ENCODE data around the gene TFPI.

Gene TFPI

GRCh38 chr2:187581125-187581896 is 27.1 kb upstream of the TFPI start:
- peak; percentile 63 for TF ChIP-seq CTCF (IDR thresholded peaks at IDR 0.05; ENCODE audit: low read depth, low read length, missing control alignments)
- peak; percentile 62 for DNase-seq (ENCODE audit: low read depth)
- H3K4me3 ChIP-seq (ENCODE audit: low read depth, low read length), result no peak overlapping the region
- in situ Hi-C loops (cut with HindIII; ENCODE audit: low sequenced_read_pairs), result loop anchor here (25.0 kb wide), 1 partner anchor 931 kb away; no protein-coding TSS in a partner anchor

GRCh38 chr2:187580462-187581124 is 26.4 kb upstream of the TFPI start:
- no peak overlapping the region for H3K4me3 ChIP-seq (ENCODE audit: low read depth, low read length)
- peak; percentile 80 for DNase-seq (ENCODE audit: low read depth)
- TF ChIP-seq CTCF (IDR thresholded peaks at IDR 0.05; ENCODE audit: low read depth, low read length, missing control alignments), result no peak
- in situ Hi-C loops (cut with HindIII; ENCODE audit: low sequenced_read_pairs), result loop anchor here (25.0 kb wide), 1 partner anchor 932 kb away; no protein-coding TSS in a partner anchor

GRCh38 chr2:187577310-187577709 is 23.1 kb upstream of the TFPI start:
- in situ Hi-C loops (cut with HindIII; ENCODE audit: low sequenced_read_pairs), result loop anchor here (25.0 kb wide), 1 partner anchor 935 kb away; no protein-coding TSS in a partner anchor
- H3K4me3 ChIP-seq (ENCODE audit: low read depth, low read length), result no peak overlapping the region
- TF ChIP-seq CTCF (IDR thresholded peaks at IDR 0.05; ENCODE audit: low read depth, low read length, missing control alignments), result peak; percentile 3
- DNase-seq (ENCODE audit: low read depth), result no peak

DNA sequence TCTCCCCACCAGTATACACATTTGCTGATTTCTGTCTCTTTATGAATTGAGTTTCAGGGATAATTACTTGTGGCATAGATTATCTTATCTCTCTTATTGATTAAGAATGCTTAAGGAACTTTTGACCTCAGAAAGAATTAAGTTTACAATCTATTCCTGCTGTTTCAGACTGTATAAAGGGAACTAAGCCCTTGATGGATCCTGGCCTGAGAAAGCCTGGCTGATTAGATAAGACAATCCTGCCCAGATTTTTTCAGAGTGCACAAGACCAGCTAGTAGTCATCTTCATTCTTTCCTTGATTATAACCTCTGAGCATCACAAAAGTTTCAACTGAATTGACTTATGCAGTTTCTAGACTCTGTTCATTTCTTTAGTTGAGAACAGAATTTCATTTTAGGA is 22.7 kb upstream of the TFPI start:
- in situ Hi-C loops (cut with HindIII; ENCODE audit: low sequenced_read_pairs), result loop anchor here (25.0 kb wide), 1 partner anchor 935 kb away; no protein-coding TSS in a partner anchor
- no peak for TF ChIP-seq CTCF (IDR thresholded peaks at IDR 0.05; ENCODE audit: low read depth, low read length, missing control alignments)
- no peak overlapping the region for H3K4me3 ChIP-seq (ENCODE audit: low read depth, low read length)
- DNase-seq (ENCODE audit: low read depth), result no peak

GRCh38 chr2:187575751-187576067 is 21.5 kb upstream of the TFPI start:
- H3K4me3 ChIP-seq (ENCODE audit: low read depth, low read length), result no peak overlapping the region
- no peak for DNase-seq (ENCODE audit: low read depth)
- in situ Hi-C loops (cut with HindIII; ENCODE audit: low sequenced_read_pairs), result loop anchor here (25.0 kb wide), 1 partner anchor 937 kb away; no protein-coding TSS in a partner anchor
- no peak for TF ChIP-seq CTCF (IDR thresholded peaks at IDR 0.05; ENCODE audit: low read depth, low read length, missing control alignments)

GRCh38 chr2:187574969-187575750 is 20.9 kb upstream of the TFPI start:
- TF ChIP-seq CTCF (IDR thresholded peaks at IDR 0.05; ENCODE audit: low read depth, low read length, missing control alignments), result no peak
- in situ Hi-C loops (cut with HindIII; ENCODE audit: low sequenced_read_pairs), result loop anchor here (25.0 kb wide), 1 partner anchor 937 kb away; no protein-coding TSS in a partner anchor
- H3K4me3 ChIP-seq (ENCODE audit: low read depth, low read length), result no peak overlapping the region
- DNase-seq (ENCODE audit: low read depth), result peak; percentile 20

Measured in astrocyte of the cerebellum (primary cell).